ENCODE results near the gene AGAP1.

DNA sequence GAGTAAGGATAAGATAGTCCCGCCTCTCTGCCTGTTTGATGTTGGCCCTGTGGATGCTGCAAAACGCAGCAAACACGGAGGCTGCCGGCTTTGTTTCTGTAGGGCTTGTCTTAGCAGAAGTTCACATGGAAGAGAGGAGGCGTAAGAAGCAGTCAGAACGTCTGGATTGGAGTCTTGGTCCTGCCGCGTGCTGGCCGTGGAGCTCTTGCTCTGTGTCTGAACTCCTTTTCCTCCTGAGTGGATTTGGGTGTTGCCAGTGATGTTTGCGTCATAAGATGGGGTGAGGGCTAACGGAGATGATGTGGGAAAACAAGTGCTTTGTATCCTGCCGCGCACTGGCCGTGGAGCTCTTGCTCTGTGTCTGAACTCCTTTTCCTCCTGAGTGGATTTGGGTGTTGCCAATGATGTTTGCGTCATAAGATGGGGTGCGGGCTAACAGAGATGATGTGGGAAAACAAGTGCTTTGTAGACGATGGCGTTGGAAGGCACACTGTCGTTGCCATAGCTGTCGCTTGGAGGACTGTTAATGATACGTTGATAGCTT is 240.9 kb downstream of the AGAP1 start:
- TF ChIP-seq POLR2A (IDR thresholded peaks at IDR 0.05; ENCODE audit: low read depth, low read length): no peak
- no peak for TF ChIP-seq TAF1 (IDR thresholded peaks at IDR 0.05; ENCODE audit: low read depth, low read length)
- TF ChIP-seq POLR2AphosphoS5 (IDR thresholded peaks at IDR 0.05; ENCODE audit: low read depth, low read length): no peak
